ENCODE results near the gene MGMT. TPM values are rescaled to one million over a fixed set of nuclear protein-coding genes. Genes with fewer than 3 reads are reported as not detected.

Gene MGMT
- total and polyA plus RNA-seq, 9 donors, result 13.2 to 28.5 (median 15.8) TPM

DNA sequence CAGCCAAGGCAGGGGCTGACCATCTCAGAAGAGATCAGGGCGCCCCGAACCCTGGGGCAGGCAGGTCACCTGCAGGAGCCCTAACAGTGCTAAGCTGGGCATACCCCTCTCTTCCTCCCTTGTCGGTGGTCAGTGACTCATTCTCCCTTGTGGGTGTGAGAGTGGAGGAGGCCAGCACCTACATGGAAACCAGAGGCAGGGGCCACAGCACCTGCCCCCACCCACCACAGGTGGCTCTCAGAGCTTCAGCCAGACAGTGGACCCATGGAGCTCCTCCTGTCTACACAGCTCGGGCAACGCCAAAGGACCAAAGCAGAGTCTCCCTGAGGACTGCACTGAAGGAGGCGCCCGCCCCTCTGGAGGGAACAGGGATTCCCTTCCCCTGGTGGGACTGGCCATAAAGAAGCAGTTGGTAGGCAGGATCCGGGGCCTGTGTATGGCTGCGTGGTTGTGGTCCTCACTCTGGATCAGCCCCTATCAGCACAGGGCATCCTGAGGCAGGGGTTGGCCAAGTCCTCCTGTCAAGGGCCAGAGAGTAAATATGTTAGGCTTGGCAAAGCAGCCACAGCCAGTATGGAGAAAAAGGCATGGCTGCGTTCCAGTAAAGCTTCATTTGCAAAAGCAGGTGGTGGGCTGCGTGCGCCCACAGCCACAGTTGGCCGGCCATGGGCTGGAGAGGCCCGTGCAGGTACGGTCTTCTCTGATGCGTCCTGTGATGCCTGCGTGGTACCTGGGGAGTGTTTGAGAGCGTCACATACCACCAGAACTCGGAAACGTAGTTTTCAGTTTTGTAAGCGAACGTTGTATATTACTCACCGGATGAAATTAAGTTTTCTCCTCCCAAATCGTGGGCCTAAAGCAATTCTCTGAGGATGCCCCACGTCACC is 298.9 kb downstream of the MGMT start:
- peaks cover 16% of the 10 kb centered on the region for H3K36me3 ChIP-seq (ENCODE audit: control insufficient read depth, insufficient read depth, low read length)
- H3K4me3 ChIP-seq (ENCODE audit: low read length), result no peak overlapping the region
- H3K27ac ChIP-seq (ENCODE audit: low read length), result no peak overlapping the region
- H3K4me1 ChIP-seq (ENCODE audit: control insufficient read depth, insufficient read depth, low read length), result peaks cover 6% of the 10 kb centered on the region
- 82% methylated on average over 22 of the region's 25 CpGs for WGBS (ENCODE audit: insufficient coverage)
- H3K27me3 ChIP-seq (ENCODE audit: control insufficient read depth, insufficient read depth, low read length), result no peaks in the 10 kb centered on the region
- H3K9me3 ChIP-seq (replicated peaks; ENCODE audit: control insufficient read depth, low read depth, low read length), result no peaks in the 10 kb centered on the region
- no peak for DNase-seq

DNA sequence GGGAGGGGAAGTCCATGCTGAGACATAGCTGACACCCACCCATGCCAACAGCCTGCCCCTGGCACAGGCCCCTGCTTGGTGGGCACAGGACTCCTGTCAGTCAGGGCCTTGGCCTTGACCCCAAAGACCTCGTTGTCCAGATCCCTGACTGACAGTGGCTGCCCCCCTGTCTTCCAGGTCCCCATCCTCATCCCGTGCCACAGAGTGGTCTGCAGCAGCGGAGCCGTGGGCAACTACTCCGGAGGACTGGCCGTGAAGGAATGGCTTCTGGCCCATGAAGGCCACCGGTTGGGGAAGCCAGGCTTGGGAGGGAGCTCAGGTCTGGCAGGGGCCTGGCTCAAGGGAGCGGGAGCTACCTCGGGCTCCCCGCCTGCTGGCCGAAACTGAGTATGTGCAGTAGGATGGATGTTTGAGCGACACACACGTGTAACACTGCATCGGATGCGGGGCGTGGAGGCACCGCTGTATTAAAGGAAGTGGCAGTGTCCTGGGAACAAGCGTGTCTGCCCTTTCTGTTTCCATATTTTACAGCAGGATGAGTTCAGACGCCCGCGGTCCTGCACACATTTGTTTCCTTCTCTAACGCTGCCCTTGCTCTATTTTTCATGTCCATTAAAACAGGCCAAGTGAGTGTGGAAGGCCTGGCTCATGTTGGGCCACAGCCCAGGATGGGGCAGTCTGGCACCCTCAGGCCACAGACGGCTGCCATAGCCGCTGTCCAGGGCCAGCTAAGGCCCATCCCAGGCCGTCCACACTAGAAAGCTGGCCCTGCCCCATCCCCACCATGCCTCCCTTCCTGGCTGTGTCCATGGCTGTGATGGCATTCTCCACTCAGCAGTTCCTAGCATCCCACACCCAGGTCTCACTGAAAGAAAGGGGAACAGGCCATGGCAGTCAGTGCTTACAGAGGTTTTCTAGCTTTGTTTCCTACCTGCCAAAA is 299.8 kb downstream of the MGMT start:
- Histone ChIP-seq H3K4me3 (ENCODE audit: low read length) (no peak overlapping the region), H3K27ac (ENCODE audit: low read length) (no peak overlapping the region), H3K9me3 (replicated peaks; ENCODE audit: control insufficient read depth, low read depth, low read length) (no peaks in the 10 kb centered on the region), H3K4me1 (ENCODE audit: control insufficient read depth, insufficient read depth, low read length) (peaks cover 4% of the 10 kb centered on the region), H3K27me3 (ENCODE audit: control insufficient read depth, insufficient read depth, low read length) (no peaks in the 10 kb centered on the region), H3K36me3 (ENCODE audit: control insufficient read depth, insufficient read depth, low read length) (peaks cover 14% of the 10 kb centered on the region)
- 86% methylated on average over 20 of the region's 25 CpGs for WGBS (ENCODE audit: insufficient coverage)
- no peak for DNase-seq

DNA sequence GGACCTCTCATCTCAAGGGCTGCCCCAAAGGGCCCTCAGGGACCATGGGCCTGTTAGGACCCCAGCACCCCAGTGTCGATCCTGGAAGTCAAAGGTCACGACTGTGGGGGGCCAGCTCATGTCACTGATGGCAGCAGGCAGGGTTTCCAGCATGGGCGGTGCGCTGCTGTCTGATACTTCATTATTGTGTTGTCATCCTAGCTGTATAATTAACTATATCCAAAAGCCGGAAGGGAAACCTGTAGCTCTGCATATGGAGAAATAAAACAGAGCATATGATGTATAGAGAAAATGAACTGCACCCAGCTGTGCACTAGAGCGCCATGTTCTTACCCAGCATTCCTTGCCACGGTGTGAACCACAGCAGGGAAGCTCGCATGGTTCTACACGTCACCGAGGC is 300.7 kb downstream of the MGMT start:
- H3K4me1 ChIP-seq (ENCODE audit: control insufficient read depth, insufficient read depth, low read length), result peaks cover 5% of the 10 kb centered on the region
- H3K27ac ChIP-seq (ENCODE audit: low read length), result no peak overlapping the region
- 96% methylated on average over 6 of the region's 10 CpGs for WGBS (ENCODE audit: insufficient coverage)

DNA sequence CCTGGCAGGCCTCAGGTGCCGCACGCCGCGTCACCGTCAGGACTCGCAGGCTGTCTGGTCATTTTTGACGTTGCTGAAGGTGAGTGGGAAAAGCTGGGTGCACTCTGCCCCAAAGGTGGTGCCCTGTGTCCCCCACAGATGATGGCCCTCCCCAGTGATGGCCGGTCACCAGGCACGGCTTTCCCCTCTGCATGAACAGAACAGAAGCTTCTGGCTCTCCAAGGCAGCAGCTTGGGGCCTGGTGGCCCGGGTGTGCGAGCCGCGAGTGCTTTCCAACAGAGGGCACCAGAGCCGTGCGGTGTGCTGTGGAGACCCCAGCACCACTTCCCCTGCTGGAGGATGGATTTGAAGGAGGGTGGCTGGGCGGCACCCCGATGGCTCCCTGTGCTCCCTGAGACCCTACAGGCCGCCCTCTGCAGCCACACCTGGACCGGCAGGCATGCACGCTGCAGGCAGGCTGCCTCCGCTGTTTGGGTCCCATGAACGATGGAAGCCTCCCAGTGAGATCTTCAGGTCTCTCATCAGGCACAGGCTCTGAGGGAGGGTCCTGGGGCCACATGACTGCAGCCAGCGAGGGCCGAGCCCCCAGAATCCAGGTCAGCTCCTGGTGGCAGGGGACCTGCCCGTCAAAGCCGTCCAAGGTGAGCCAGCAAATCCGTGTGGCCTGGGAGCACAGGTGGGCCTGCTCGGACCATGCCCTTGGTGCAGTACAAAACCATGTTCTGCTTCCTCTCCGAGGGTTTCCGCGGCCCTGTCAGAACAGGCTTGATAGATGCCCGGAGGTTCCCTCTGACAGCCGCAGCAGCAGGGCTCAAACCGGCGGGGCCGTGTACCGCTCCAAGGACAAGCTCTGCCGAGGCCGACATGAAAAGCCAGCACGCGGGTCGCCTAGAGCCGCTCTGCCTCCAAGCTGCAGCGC is 301.7 kb downstream of the MGMT start:
- Histone ChIP-seq H3K36me3 (ENCODE audit: control insufficient read depth, insufficient read depth, low read length) (peaks cover 14% of the 10 kb centered on the region), H3K4me1 (ENCODE audit: control insufficient read depth, insufficient read depth, low read length) (peaks cover 5% of the 10 kb centered on the region), H3K9me3 (replicated peaks; ENCODE audit: control insufficient read depth, low read depth, low read length) (no peaks in the 10 kb centered on the region), H3K4me3 (ENCODE audit: low read length) (no peak overlapping the region), H3K27ac (ENCODE audit: low read length) (no peak overlapping the region), H3K27me3 (ENCODE audit: control insufficient read depth, insufficient read depth, low read length) (no peaks in the 10 kb centered on the region)
- 85% methylated on average over 33 of the region's 44 CpGs for WGBS (ENCODE audit: insufficient coverage)
- no peak for DNase-seq

More for the DNA sequence above, 300.7 kb downstream of the MGMT start:
- no peak for DNase-seq
- Histone ChIP-seq H3K27me3 (ENCODE audit: control insufficient read depth, insufficient read depth, low read length) (no peaks in the 10 kb centered on the region), H3K4me3 (ENCODE audit: low read length) (no peak overlapping the region), H3K9me3 (replicated peaks; ENCODE audit: control insufficient read depth, low read depth, low read length) (no peaks in the 10 kb centered on the region), H3K36me3 (ENCODE audit: control insufficient read depth, insufficient read depth, low read length) (peaks cover 14% of the 10 kb centered on the region)

DNA sequence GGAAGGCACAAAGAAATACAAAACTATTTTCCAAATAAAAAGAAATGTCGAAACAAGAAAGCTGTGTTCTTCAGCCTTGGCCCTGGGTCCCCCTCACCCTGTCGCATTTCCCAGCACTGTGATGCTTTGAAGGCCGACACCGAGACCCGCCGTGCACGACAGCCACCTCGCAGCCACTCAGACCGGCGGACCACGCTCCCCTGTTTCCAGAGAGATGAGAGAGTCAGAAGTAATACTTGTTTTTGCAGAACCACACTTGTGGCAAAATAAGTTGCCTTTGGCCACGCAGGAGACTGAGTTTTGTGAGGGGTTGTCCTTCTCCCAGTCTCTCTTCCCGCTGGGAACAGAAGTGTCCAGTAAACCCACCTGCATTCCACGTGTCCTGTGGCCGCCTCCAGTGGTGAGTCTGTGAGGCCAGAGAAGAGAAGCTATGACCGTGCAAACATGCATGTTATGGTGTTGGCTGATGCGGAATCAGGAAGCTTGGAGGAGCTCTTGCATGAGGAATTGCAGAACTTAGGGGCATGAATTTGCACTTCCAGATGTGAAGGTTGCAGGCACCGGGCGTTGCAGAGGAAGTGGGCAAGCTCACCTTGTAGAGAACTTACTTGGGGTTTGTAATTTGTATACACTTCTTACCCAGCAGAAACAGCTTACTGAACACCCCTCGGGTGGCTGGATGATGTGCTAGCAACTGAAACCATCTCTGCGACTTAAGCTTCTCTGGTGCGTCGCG is 302.5 kb downstream of the MGMT start:
- no peak for DNase-seq
- peaks cover 5% of the 10 kb centered on the region for H3K4me1 ChIP-seq (ENCODE audit: control insufficient read depth, insufficient read depth, low read length)
- no peaks in the 10 kb centered on the region for H3K9me3 ChIP-seq (replicated peaks; ENCODE audit: control insufficient read depth, low read depth, low read length)
- 88% methylated on average over 21 of the region's 24 CpGs for WGBS (ENCODE audit: insufficient coverage)
- no peaks in the 10 kb centered on the region for H3K27me3 ChIP-seq (ENCODE audit: control insufficient read depth, insufficient read depth, low read length)
- peaks cover 14% of the 10 kb centered on the region for H3K36me3 ChIP-seq (ENCODE audit: control insufficient read depth, insufficient read depth, low read length)
- H3K4me3 ChIP-seq (ENCODE audit: low read length), result no peak overlapping the region
- no peak overlapping the region for H3K27ac ChIP-seq (ENCODE audit: low read length)

DNA sequence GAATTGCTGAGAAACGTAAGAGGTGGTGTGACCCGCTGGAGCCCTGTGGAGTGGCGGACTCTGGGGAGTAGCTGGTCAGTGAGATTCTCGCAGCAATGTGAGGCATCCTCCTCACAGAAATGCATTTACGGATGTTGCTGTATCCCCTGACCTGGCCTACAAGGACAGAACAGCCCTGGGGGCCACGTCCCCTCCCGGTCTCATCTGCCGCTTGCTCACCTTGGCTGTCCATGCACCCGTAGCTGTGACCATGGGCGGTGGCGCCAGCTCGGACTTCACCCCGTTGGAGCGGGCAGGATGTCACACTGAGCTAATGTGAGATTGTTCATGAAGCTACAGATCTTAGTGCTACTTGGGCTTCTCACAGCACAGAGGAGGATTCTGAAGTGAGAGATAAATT is 303.2 kb downstream of the MGMT start:
- Histone ChIP-seq H3K4me1 (ENCODE audit: control insufficient read depth, insufficient read depth, low read length) (peaks cover 5% of the 10 kb centered on the region), H3K36me3 (ENCODE audit: control insufficient read depth, insufficient read depth, low read length) (peaks cover 14% of the 10 kb centered on the region), H3K4me3 (ENCODE audit: low read length) (no peak overlapping the region), H3K27ac (ENCODE audit: low read length) (no peak overlapping the region), H3K9me3 (replicated peaks; ENCODE audit: control insufficient read depth, low read depth, low read length) (no peaks in the 10 kb centered on the region), H3K27me3 (ENCODE audit: control insufficient read depth, insufficient read depth, low read length) (no peaks in the 10 kb centered on the region)
- no peak for DNase-seq
- WGBS (ENCODE audit: insufficient coverage), result 93% methylated on average over 13 of the region's 14 CpGs

DNA sequence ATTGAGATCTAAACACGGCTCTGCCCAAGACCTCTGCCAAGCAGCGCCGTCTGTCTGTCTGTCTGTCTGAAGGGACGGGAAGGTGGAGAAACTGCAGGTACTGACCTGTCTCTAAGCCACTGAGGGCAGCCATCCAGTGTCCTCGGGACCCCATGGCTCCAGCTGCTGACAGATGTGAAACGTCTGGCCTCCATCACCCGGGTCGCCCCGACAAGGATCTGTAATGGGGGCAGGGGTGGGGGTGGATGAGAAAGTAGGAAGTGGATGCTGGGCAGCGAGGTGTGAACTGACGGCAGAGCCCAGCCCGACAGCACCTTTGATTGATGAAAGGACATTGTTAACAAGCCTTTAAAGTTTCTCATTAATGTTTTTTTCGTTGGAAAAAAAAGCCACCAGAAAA is 304.0 kb downstream of the MGMT start:
- DNase-seq, result no peak
- H3K4me3 ChIP-seq (ENCODE audit: low read length), result no peak overlapping the region
- WGBS (ENCODE audit: insufficient coverage), result 65% methylated on average over 9 of the region's 13 CpGs
- no peaks in the 10 kb centered on the region for H3K27me3 ChIP-seq (ENCODE audit: control insufficient read depth, insufficient read depth, low read length)
- H3K9me3 ChIP-seq (replicated peaks; ENCODE audit: control insufficient read depth, low read depth, low read length), result no peaks in the 10 kb centered on the region
- H3K36me3 ChIP-seq (ENCODE audit: control insufficient read depth, insufficient read depth, low read length), result peaks cover 14% of the 10 kb centered on the region
- peaks cover 5% of the 10 kb centered on the region for H3K4me1 ChIP-seq (ENCODE audit: control insufficient read depth, insufficient read depth, low read length)
- H3K27ac ChIP-seq (ENCODE audit: low read length), result no peak overlapping the region

DNA sequence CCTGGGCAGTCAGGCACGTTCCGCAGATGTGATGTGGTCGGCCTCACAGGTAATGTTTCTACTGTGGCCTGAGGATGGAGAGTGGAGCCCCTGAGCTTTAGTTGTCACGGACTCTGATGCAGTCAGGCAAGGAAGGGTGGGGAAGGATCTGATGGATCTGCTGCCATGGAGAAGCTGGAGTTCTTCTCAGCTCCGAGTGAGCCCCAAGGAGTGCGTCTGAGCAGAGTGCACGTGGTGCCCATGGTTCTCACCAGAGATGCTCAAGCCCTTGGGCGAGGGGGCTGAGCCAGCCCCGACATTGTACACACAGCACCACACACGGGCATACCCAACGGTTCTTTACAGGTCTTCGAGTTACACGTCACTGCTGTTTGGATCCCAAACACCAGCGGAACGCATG is 304.5 kb downstream of the MGMT start:
- H3K9me3 ChIP-seq (replicated peaks; ENCODE audit: control insufficient read depth, low read depth, low read length), result no peaks in the 10 kb centered on the region
- peak overlapping the region; percentile 7 for H3K27ac ChIP-seq (ENCODE audit: low read length)
- 70% methylated on average over 15 of the region's 15 CpGs for WGBS (ENCODE audit: insufficient coverage)
- no peak overlapping the region for H3K4me3 ChIP-seq (ENCODE audit: low read length)
- DNase-seq, result no peak
- H3K4me1 ChIP-seq (ENCODE audit: control insufficient read depth, insufficient read depth, low read length), result peaks cover 5% of the 10 kb centered on the region
- H3K36me3 ChIP-seq (ENCODE audit: control insufficient read depth, insufficient read depth, low read length), result peaks cover 14% of the 10 kb centered on the region
- H3K27me3 ChIP-seq (ENCODE audit: control insufficient read depth, insufficient read depth, low read length), result no peaks in the 10 kb centered on the region

DNA sequence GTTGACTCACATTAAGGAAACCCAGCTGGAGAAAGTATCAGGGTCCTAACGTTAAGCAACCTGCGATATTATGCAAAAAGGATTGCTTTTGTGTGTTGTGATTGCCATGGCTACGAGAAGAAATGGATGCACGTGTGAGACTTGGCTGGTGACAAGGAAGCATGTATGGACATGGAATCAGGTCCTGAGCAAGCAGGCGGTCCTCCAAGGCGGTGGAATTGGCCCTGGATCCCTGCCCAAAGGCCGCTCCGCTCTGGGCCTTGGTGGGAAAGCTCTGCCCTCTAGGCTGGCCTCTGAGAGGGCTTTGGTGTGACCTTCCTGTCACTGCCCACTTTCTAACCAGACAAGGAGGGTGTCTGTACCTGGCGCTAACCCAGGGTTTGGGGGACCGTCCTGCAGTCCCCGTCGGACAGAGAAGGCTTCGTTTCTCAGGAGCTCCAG is 305.0 kb downstream of the MGMT start:
- no peaks in the 10 kb centered on the region for H3K27me3 ChIP-seq (ENCODE audit: control insufficient read depth, insufficient read depth, low read length)
- H3K4me1 ChIP-seq (ENCODE audit: control insufficient read depth, insufficient read depth, low read length), result peaks cover 5% of the 10 kb centered on the region
- peak; percentile 88 for DNase-seq
- H3K9me3 ChIP-seq (replicated peaks; ENCODE audit: control insufficient read depth, low read depth, low read length), result no peaks in the 10 kb centered on the region
- peaks cover 14% of the 10 kb centered on the region for H3K36me3 ChIP-seq (ENCODE audit: control insufficient read depth, insufficient read depth, low read length)
- no peak overlapping the region for H3K4me3 ChIP-seq (ENCODE audit: low read length)
- H3K27ac ChIP-seq (ENCODE audit: low read length), result no peak overlapping the region
- 65% methylated on average over 13 of the region's 13 CpGs for WGBS (ENCODE audit: insufficient coverage)

All from muscle of leg (tissue), 11 donors.